Stimulated activated naive CD4-positive, alpha-beta T cell (primary cell): ENCODE measurements around the gene ATG16L1.

ENCODE experiments used
- DNase-seq, 6 experiments: peaks; one replicate each; lab custom pipeline; 2025; lab: John Stamatoyannopoulos, UW

Gene ATG16L1

GRCh38 chr2:233227346-233227978 lies 24.0 kb upstream of the ATG16L1 start:
- DNase-seq, result no peak

- DNase-seq, result no peak
These were observed 23.1 kb upstream of the ATG16L1 start for GRCh38 chr2:233228376-233228775.

- DNase-seq, result no peak
These were observed 17.7 kb upstream of the ATG16L1 start for GRCh38 chr2:233233618-233234230.

GRCh38 chr2:233234264-233234663 lies 17.2 kb upstream of the ATG16L1 start:
- no peak for DNase-seq

- no peak for DNase-seq
These were observed 16.5 kb upstream of the ATG16L1 start for GRCh38 chr2:233234996-233235395.

- DNase-seq, result no peak
These were observed 15.5 kb upstream of the ATG16L1 start for GRCh38 chr2:233235977-233236376.

- DNase-seq, result no peak
These were observed 14.5 kb upstream of the ATG16L1 start for GRCh38 chr2:233236820-233237589.

GRCh38 chr2:233240897-233241296 lies 10.6 kb upstream of the ATG16L1 start:
- peak in 2 of 6 experiments; percentile 9 to 24 for DNase-seq

GRCh38 chr2:233241803-233242202 lies 9.7 kb upstream of the ATG16L1 start:
- no peak for DNase-seq

GRCh38 chr2:233242231-233242927 lies 9.1 kb upstream of the ATG16L1 start:
- no peak for DNase-seq

- no peak for DNase-seq
These were observed 8.1 kb upstream of the ATG16L1 start for GRCh38 chr2:233243348-233243747.

- no peak for DNase-seq
These were observed 6.7 kb upstream of the ATG16L1 start for GRCh38 chr2:233244818-233245217.

- no peak for DNase-seq
These were observed 6.1 kb upstream of the ATG16L1 start for GRCh38 chr2:233245406-233245805.

GRCh38 chr2:233247116-233247515 lies 4.4 kb upstream of the ATG16L1 start:
- no peak for DNase-seq

GRCh38 chr2:233247744-233248143 lies 3.7 kb upstream of the ATG16L1 start:
- peak in 1 of 6 experiments; percentile 32 for DNase-seq

GRCh38 chr2:233248999-233249398 lies 2.5 kb upstream of the ATG16L1 start:
- DNase-seq, result peak in 2 of 6 experiments; percentile 16 to 37

- no peak for DNase-seq
These were observed 905 bp upstream of the ATG16L1 start for GRCh38 chr2:233250568-233250967.

- no peak for DNase-seq
These were observed 528 bp upstream of the ATG16L1 start for GRCh38 chr2:233250985-233251305.

GRCh38 chr2:233252227-233252626 lies 754 bp downstream of the ATG16L1 start:
- no peak for DNase-seq

- DNase-seq, result no peak
These were observed 3.7 kb downstream of the ATG16L1 start for GRCh38 chr2:233255151-233255550.

- DNase-seq, result no peak
These were observed 4.6 kb downstream of the ATG16L1 start for GRCh38 chr2:233256048-233256447.

- DNase-seq, result no peak
These were observed 6.7 kb downstream of the ATG16L1 start for GRCh38 chr2:233258211-233258610.

- no peak for DNase-seq
These were observed 8.3 kb downstream of the ATG16L1 start for GRCh38 chr2:233259730-233260129.
